NCI-H345 treated with DMSO at 0.1 percent for 48 hours (cell line): Measurements from ENCODE around the gene RNF149.

Experiments used
- DNase-seq: peaks from one replicate; lab custom pipeline; 2025; ENCODE audit not compliant: unreplicated experiment; lab: John Stamatoyannopoulos, UW

RNF149 gene

DNA sequence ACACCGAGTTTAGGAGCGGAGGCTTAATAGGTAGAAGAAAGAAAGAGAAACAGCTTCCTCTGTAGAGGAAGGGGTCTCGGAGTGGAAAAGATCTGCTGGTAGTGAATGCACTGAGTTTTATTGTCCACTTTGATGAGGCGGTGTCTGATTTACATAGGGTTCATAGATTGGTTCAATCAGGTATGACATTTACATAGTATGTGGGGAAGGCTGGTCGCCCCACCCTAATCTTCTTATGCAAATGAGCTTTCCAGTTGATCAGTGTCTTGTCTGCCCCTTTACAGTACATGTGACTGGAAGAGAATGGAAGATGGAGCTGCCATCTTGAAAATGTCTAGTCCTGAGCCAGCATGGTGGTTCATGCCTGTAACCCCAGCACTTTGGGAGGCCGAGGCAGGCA, 75.7 kb downstream of the RNF149 start:
- no peak for DNase-seq

DNA sequence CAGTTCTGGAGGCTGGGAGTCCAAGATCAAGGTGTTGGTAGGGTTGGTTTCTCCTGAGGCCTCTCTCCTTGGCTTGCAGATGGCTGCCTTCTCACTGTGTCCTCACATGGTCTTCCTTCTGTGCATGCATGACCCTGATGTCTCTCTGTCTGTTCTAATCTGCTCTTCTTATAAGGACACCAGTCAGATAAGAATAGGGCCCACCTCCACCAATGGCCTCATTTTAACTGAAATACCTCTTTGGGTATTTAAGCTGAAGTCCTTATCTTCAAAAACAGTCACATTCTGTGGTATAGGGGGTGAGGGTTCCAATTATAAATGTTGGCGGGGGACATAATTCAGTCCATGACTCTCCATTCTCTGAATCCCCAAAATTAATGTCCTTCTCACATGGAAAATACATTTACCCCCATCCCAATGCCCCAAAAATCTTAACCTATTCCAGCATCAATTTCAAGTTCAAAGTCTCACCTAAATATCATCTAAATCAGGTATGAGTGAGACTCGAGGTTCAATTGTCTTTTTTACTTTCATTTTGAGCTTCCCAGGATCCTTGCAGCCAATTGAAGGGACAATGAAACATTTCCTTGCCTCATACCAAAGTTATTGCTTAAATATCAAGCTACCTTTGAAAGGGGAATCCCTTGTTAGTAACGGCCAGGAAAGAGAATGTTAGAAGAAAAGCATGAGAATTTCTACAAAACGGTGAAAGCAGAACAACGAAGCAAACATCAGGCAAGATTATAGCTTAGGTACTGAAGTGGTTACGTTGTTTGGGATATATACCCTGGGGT, 76.4 kb downstream of the RNF149 start:
- no peak for DNase-seq

DNA sequence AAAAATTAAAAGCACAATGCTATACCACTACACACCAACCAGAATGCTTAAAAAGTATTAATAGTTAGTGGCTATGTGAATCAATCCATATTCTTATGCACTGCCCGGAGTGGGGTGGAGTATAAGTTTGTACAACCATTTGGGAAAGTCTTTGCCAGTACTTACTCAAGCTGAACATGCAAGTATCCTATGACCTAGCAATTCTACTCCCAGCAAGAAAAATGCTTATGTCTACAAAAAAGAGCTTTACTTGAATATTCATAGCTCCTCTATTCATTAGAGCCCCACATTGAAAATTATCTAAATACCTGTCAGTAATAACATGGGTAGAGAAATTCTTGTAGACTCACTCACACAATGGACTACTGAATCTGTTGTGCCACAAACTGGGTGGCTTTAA, 77.3 kb downstream of the RNF149 start:
- DNase-seq = no peak

DNA sequence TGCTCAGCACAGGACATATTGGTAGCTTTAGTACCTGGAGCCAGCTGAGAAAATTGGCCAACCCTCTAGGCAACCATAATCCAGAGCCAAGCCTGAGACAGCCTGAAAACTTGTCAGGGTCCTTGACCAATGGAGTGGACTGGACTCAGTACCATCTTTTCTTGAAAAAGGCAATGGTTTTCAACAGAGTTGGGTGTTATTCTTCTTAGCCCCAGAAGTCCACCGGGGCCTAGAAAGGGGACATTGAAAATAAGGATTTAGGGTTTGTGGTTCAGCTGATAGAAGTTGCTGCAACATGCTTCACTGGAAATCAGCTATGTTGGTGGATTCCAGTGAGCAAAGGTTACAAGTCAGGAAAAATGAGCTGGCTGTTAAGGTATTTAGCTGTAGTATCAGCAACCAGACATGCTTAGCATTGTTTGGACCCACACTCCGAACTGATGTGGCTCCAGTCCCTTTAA, 77.9 kb downstream of the RNF149 start:
- no peak for DNase-seq
